NCI-H1105 treated with DMSO at 0.1 percent for 48 hours (cell line): ENCODE measurements around the gene SOX2.
A peak's percentile ranks its signal among the peaks of the same experiment; 100 is the strongest.

Source experiments
- DNase-seq: peaks from one replicate; lab custom pipeline; 2025; lab: John Stamatoyannopoulos, UW

Gene SOX2

GRCh38 chr3:181722766-181723425 is 11.2 kb downstream of the SOX2 start:
- DNase-seq, result no peak

DNA sequence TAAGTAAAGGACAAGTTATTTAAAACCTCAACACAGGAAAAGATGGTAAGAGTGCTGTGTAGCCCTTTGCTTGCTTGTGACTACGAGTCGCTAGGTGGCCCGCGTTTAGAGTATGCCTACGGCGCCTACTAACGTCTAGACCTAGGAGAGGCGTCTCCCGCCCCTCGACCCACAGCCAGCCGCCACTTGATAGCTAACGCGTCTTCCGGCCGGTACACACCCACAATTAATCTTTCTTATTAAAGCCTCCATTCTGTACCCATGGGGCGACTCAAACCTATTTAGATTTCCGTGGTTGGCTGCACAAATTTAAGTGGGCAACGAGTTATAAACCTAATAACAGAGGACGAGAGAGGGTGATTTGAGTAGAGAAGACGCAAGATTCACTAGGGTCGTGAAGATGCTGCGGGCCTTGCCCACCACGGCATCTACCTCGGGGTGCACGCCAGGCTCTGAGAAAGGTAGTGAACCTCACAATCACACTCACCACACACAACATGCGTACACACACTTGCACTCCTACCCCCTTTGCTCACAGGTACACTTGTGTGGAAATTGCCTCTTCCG is 12.0 kb downstream of the SOX2 start:
- DNase-seq, result no peak

DNA sequence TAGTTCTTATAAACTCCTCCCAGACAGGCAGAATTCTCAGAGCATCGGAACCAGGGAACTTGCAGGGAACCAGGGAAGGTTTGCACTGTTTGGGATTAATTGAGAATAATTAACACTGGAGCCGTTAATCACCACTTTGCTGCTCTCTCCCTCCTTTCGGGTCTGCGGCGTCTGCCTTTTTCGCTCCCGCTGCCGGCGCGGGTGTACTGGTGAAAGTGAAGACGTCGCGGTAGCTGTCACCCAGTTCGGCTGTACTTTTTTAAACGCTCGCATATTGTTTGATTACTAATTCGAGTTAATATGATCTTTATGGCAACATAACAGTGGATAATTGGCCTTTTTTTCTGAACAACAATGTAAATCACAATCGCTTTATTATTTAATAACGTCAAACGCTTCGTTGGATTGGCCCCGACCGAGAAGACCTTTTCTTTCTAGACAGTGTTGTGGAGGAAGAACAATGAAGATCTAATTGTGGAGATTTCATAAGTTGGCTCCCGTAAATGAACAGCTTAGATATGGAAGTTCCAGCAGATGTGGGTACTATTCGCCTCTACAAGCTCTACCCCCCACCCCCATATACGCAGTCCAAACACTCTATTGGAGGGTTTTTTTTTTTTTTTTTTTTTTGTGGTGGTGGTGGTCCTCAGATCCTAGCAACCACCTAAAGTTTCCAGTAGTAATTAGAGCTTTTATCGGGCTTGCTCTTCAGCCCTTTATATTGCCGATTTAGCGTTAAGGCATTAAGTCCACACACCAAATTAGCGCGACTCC is 12.7 kb downstream of the SOX2 start:
- no peak for DNase-seq

- no peak for DNase-seq
Observed at GRCh38 chr3:181725131-181725731, 13.5 kb downstream of the SOX2 start.

- no peak for DNase-seq
Observed at GRCh38 chr3:181725830-181726229, 14.1 kb downstream of the SOX2 start.

- DNase-seq, result no peak
Observed at GRCh38 chr3:181726351-181727330, 14.9 kb downstream of the SOX2 start.

GRCh38 chr3:181727341-181728032 is 15.8 kb downstream of the SOX2 start:
- DNase-seq, result no peak

DNA sequence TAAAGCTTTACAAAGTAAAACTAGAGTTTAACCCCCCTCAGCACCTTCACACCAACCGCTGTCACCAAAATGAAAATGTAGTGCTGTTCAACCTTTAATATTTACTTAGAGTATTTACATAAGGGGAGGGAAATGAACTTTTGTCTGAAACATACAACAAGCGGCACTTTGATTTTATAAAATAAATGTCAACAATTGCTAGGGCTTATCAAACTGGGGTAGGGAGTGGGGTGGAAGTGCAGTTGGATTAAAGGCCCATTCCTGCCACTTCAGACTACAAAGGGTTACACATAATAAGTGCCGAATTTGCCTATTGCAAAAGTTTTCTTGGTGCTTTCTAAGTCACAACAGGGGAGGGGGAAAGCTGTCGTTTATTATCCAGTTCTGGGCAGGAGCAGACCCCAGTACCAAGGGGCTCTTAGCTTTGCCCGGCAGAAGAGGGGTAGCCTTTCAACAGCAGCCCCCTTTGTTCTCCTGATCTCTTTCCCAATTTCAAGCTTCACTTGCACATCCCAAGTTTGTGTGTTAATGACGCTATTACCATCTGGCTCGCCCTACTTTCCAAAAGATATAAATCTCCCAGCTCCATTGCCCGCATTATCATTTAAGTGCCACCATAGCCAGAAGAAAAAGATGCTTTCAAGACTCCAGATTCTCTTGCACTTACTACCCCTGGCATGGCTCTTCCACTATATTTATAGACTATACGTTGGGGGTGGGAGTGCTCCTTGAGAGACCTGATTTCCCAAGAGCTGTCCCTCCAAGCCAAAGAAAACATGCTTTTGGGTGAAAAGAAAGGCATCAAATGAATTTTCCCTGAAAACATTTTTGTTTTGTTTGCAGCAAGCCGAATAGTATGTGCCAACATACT is 17.0 kb downstream of the SOX2 start:
- no peak for DNase-seq

DNA sequence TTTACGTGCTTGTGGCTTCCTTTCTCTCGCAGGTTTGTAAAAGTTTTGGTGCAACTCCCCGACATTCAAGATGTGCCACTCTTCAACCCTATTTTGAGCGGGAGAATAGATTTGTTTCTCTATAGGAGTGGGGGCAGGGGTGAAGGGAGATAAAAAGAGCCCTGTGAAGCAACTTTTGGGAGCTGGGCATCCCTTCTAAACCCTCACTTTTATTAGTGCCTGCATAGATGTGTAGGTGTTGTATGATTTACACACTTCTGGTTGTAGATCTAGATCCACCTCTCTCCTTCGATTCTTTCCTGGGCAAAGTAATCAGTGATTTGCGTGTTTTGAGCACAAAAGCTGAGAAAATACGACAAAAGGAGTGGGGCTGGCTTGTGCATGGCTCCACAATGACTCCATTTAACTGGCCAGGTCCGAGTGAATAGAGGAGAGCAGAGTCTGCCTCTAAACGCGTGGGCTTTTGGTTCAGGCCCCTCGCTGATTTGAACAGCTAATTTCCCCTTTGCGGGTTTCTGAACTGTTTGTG is 17.7 kb downstream of the SOX2 start:
- DNase-seq, result no peak

GRCh38 chr3:181730316-181730715 is 18.6 kb downstream of the SOX2 start:
- peak; percentile 22 for DNase-seq

GRCh38 chr3:181730934-181731333 is 19.2 kb downstream of the SOX2 start:
- DNase-seq, result no peak

DNA sequence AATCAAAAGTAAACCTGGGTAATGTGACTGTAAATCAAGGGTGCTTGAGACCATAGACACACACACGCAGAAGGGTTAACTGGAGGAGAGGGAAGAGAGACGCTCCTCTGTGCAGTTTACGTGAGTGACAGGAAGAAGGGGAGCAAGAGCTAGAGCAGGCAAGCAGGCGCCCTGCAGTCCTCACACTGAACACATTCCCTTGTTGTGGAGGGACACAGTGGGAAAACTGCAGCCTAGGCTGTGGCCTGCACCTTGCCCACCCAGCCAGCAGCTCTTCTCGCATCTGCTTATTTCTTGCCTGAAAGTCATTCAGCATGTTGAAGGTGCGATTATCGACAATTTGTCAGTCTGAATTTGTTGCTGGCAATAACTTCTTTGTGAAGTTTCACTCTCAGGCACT is 24.2 kb downstream of the SOX2 start:
- DNase-seq, result no peak

GRCh38 chr3:181738551-181738950 is 26.8 kb downstream of the SOX2 start:
- DNase-seq, result no peak

DNA sequence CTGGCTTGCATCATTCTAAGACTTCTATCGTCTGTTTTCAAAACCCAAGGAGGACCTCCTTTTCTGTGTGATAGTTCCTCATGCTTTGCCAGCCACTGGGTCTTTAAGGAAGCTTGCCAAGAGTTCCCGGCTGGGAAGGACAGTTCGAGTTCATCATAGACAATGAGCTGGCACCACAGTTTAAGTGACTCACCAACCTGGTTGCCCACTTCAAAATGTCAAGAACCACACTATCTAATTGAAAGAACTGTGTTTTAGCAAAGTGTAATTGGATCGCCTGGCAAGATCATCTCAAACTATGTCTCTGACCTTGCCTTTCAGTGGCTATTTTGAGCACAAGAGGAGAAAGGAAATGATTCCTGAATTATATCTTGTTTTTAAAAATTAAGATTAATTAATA is 27.9 kb downstream of the SOX2 start:
- DNase-seq, result peak; percentile 49

GRCh38 chr3:181741417-181741816 is 29.7 kb downstream of the SOX2 start:
- DNase-seq, result no peak

DNA sequence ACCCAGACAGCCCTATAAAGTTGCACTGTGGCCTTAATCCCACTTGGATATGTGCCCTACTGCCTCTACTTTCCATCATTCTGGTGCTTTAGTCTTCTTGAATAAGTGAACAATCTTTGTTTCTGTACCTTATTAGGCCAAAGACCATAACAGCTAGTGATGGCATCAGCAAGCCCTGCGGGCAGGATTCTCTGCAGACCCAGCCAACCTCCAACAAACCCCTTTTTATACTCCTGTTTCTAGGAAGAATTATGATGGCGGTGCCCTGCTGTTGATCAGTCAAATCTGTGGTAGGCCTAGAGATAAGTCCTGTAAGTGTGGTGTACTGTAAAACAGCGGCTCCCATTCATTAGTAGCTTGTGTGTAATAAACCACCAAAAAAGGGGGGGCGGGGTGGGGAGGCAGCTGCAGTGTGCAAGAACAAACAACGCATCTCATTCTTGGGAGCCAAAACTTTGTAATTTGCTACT is 40.5 kb downstream of the SOX2 start:
- peak; percentile 18 for DNase-seq

GRCh38 chr3:181753391-181753790 is 41.7 kb downstream of the SOX2 start:
- DNase-seq, result no peak

- no peak for DNase-seq
Observed at GRCh38 chr3:181755959-181756358, 44.2 kb downstream of the SOX2 start.

- DNase-seq, result no peak
Observed at GRCh38 chr3:181756645-181757297, 45.0 kb downstream of the SOX2 start.
